Neural cell (in vitro differentiated cells): ENCODE data around the gene ATP9B. TPM values are rescaled to one million over a fixed set of nuclear protein-coding genes. Genes with fewer than 3 reads are reported as not detected.

Source experiments
- H2AFZ ChIP-seq: fragments of 200-600, 300-800 bp; sonication (generic), shearing (Covaris generic); 2 replicates; pipeline ENCODE4 v1.6.0; 2014; ENCODE audit warnings: low read depth, mild to moderate bottlenecking, antibody characterized with exemption, low read length, moderate library complexity
- H3F3A ChIP-seq: fragments of 200-600 bp; shearing (Covaris generic); 2 replicates; pipeline ENCODE4 v1.6.1; 2016; ENCODE audit warnings: mild to moderate bottlenecking, moderate library complexity, mixed read lengths, antibody characterized with exemption, low read length; ENCODE audit not compliant: insufficient read depth, poor library complexity, severe bottlenecking
- H3K27ac ChIP-seq: fragments of 200-600, 300-800 bp; sonication (generic), shearing (Covaris generic); 2 replicates; pipeline ENCODE4 v1.5.1; 2014; ENCODE audit warnings: mild to moderate bottlenecking, low read length, moderate library complexity
- H3K27me3 ChIP-seq: fragments of 300-800, 200-600 bp; sonication (generic), shearing (Covaris generic); 2 replicates; pipeline ENCODE4 v1.6.0; 2014; ENCODE audit warnings: mild to moderate bottlenecking, low read depth, low read length, moderate library complexity; ENCODE audit not compliant: insufficient read depth
- H3K36me3 ChIP-seq: fragments of 300-800, 200-600 bp; sonication (generic), shearing (Covaris generic); 2 replicates; pipeline ENCODE4 v1.5.1; 2014; ENCODE audit warnings: mild to moderate bottlenecking, antibody characterized with exemption, low read length, moderate library complexity; ENCODE audit not compliant: insufficient read depth
- H3K4me2 ChIP-seq: fragments of 300-800, 200-600 bp; sonication (generic), shearing (Covaris generic); 2 replicates; pipeline ENCODE4 v1.6.0; 2014; ENCODE audit warnings: mild to moderate bottlenecking, low read length
- H3K4me3 ChIP-seq: fragments of 300-800, 200-600 bp; sonication (generic), shearing (Covaris generic); 2 replicates; pipeline ENCODE4 v1.5.1; 2014; ENCODE audit warnings: mild to moderate bottlenecking, low read length, moderate library complexity
- H3K79me2 ChIP-seq: fragments of 200-600 bp; shearing (Covaris generic); replicated peaks from 2 replicates; pipeline ENCODE4 v1.6.0; 2014; ENCODE audit warnings: mild to moderate bottlenecking, low read length, moderate library complexity; ENCODE audit not compliant: insufficient read depth
- H3K9ac ChIP-seq: fragments of 300-800, 200-600 bp; sonication (generic), shearing (Covaris generic); 2 replicates; pipeline ENCODE4 v1.6.1; 2016; ENCODE audit warnings: mild to moderate bottlenecking, low read length, mixed read lengths
- H3K9me2 ChIP-seq: fragments of 200-600 bp; shearing (Covaris generic); 2 replicates; pipeline ENCODE4 v1.6.1; 2016; ENCODE audit warnings: mild to moderate bottlenecking, low read length, mixed read lengths; ENCODE audit not compliant: insufficient read depth
- H3K9me3 ChIP-seq: fragments of 200-600, 300-800 bp; sonication (generic), shearing (Covaris generic); 2 replicates; pipeline ENCODE4 v1.6.1; 2016; ENCODE audit warnings: mild to moderate bottlenecking, mixed run types, low read length, moderate library complexity, mixed read lengths
- H4K20me1 ChIP-seq: fragments of 200-600 bp; shearing (Covaris generic); 2 replicates; pipeline ENCODE4 v1.6.1; 2016; ENCODE audit warnings: mild to moderate bottlenecking, mixed run types; ENCODE audit not compliant: insufficient read depth
- EP300 ChIP-seq: fragments of 450-650 bp; conservative IDR thresholded peaks from 2 replicates; pipeline ENCODE4 v1.6.1; 2014; ENCODE audit warnings: antibody characterized with exemption, mild to moderate bottlenecking, moderate library complexity; ENCODE audit not compliant: poor library complexity, severe bottlenecking
- EZH2 ChIP-seq: fragments of 200-600, 300-800 bp; shearing (Covaris generic), sonication (generic); IDR thresholded peaks from 2 replicates; pipeline ENCODE4 v1.6.1; 2014; ENCODE audit warnings: antibody characterized with exemption, low read length, borderline replicate concordance, mild to moderate bottlenecking; ENCODE audit not compliant: insufficient read depth, poor library complexity, severe bottlenecking
- MXI1 ChIP-seq: fragments of 450-650 bp; conservative IDR thresholded peaks from 2 replicates; pipeline ENCODE4 v1.6.1; 2014; ENCODE audit warnings: antibody characterized with exemption, mild to moderate bottlenecking; ENCODE audit not compliant: poor library complexity, severe bottlenecking
- POLR2AphosphoS5 ChIP-seq: IDR thresholded peaks from 2 replicates; pipeline ENCODE4 v1.6.1; 2012
- RAD21 ChIP-seq: fragments of 450-650 bp; conservative IDR thresholded peaks from 2 replicates; pipeline ENCODE4 v1.6.1; 2014; ENCODE audit warnings: antibody characterized with exemption, mild to moderate bottlenecking, moderate library complexity
- SMC3 ChIP-seq: fragments of 450-650 bp; conservative IDR thresholded peaks from 2 replicates; pipeline ENCODE4 v1.6.1; 2014; ENCODE audit warnings: antibody characterized with exemption, mild to moderate bottlenecking, moderate library complexity; ENCODE audit not compliant: poor library complexity
- TAF1 ChIP-seq: IDR thresholded peaks from 2 replicates; pipeline ENCODE4 v1.6.1; 2012; ENCODE audit warnings: low read depth
- polyA plus RNA-seq: library from polyadenylated mRNA; depleted of rRNA; stranded (reverse); fragments of >200 nt; gene quantifications from 2 replicates; pipeline ENCODE4 v1.2.3, GENCODE V29; 2014
- TF ChIP-seq, protein P1 (sequence below): fragments of 450-650 bp; IDR thresholded peaks from 2 replicates; pipeline ENCODE4 v1.5.1; 2014; ENCODE audit warnings: antibody characterized with exemption, mild to moderate bottlenecking, moderate library complexity; ENCODE audit not compliant: poor library complexity, severe bottlenecking
- TF ChIP-seq, protein P2 (sequence below): IDR thresholded peaks from 2 replicates; pipeline ENCODE4 v1.6.1; 2012; ENCODE audit warnings: borderline replicate concordance

Gene ATP9B
- polyA plus RNA-seq, 1 donor from 2014 or later, result 15.4 TPM

DNA sequence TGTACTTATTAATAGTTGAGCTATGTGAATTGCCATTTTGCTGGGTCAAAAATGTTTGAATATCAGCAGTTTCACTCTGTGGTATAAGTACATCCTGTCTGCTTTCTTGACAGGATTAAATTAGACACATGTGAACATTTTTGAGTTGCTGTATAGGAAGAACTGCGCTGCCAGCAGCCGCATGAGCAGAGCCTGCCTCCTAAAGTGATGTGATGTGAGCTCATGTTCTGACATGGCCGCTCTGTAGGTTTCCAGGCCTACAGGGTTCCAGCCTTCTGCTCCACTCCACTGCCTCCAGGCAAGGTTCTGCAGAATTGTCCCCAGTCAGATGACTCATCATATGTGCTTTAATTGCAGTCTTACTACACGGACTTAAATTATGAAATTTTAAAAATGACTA lies 206.8 kb downstream of the ATP9B start (continued):
- TF ChIP-seq, protein P1, sequence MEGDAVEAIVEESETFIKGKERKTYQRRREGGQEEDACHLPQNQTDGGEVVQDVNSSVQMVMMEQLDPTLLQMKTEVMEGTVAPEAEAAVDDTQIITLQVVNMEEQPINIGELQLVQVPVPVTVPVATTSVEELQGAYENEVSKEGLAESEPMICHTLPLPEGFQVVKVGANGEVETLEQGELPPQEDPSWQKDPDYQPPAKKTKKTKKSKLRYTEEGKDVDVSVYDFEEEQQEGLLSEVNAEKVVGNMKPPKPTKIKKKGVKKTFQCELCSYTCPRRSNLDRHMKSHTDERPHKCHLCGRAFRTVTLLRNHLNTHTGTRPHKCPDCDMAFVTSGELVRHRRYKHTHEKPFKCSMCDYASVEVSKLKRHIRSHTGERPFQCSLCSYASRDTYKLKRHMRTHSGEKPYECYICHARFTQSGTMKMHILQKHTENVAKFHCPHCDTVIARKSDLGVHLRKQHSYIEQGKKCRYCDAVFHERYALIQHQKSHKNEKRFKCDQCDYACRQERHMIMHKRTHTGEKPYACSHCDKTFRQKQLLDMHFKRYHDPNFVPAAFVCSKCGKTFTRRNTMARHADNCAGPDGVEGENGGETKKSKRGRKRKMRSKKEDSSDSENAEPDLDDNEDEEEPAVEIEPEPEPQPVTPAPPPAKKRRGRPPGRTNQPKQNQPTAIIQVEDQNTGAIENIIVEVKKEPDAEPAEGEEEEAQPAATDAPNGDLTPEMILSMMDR, result no peak
- TF ChIP-seq TAF1, result no peak

DNA sequence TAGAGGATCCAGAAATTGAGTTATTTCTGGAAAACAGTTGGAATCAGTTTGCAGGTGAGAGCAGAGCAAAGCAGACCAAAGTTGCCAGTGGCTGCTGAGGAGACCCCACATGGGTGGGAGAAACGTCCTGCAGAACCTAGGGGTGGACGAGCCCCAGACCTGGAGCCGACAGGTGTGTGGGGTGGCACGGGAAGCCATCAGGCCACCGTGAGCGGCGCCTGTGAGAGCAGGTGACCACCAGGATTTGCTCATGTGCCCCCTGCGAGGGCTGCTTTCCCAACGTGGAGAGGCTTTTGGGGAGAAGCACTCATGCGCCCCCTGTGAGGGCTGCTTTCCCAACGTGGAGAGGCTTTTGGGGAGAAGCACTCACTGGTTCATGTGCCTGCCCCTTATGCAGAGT lies 209.7 kb downstream of the ATP9B start:
- Histone ChIP-seq H3K9me3 (no peaks in the 10 kb centered on the region), H3K9me2 (no peaks in the 10 kb centered on the region), H3K27me3 (no peaks in the 10 kb centered on the region), H3K9ac (no peak overlapping the region), H3K27ac (no peak overlapping the region), H2AFZ (no peak overlapping the region), H3K36me3 (no peaks in the 10 kb centered on the region), H3F3A (no peaks in the 10 kb centered on the region), H3K4me3 (no peak overlapping the region), H3K4me2 (no peak overlapping the region), H3K79me2 (no peaks in the 10 kb centered on the region), H4K20me1 (no peaks in the 10 kb centered on the region)
- TF ChIP-seq TAF1 (no peak), EP300 (no peak), RAD21 (no peak), MXI1 (no peak), SMC3 (no peak), POLR2AphosphoS5 (no peak), EZH2 (no peak)
- TF ChIP-seq, protein P1, result no peak
- TF ChIP-seq, protein P2, sequence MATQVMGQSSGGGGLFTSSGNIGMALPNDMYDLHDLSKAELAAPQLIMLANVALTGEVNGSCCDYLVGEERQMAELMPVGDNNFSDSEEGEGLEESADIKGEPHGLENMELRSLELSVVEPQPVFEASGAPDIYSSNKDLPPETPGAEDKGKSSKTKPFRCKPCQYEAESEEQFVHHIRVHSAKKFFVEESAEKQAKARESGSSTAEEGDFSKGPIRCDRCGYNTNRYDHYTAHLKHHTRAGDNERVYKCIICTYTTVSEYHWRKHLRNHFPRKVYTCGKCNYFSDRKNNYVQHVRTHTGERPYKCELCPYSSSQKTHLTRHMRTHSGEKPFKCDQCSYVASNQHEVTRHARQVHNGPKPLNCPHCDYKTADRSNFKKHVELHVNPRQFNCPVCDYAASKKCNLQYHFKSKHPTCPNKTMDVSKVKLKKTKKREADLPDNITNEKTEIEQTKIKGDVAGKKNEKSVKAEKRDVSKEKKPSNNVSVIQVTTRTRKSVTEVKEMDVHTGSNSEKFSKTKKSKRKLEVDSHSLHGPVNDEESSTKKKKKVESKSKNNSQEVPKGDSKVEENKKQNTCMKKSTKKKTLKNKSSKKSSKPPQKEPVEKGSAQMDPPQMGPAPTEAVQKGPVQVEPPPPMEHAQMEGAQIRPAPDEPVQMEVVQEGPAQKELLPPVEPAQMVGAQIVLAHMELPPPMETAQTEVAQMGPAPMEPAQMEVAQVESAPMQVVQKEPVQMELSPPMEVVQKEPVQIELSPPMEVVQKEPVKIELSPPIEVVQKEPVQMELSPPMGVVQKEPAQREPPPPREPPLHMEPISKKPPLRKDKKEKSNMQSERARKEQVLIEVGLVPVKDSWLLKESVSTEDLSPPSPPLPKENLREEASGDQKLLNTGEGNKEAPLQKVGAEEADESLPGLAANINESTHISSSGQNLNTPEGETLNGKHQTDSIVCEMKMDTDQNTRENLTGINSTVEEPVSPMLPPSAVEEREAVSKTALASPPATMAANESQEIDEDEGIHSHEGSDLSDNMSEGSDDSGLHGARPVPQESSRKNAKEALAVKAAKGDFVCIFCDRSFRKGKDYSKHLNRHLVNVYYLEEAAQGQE, result no peak
